Ascending aorta (tissue), 2 donors: ENCODE data around the gene HYAL2. TPM values are rescaled to one million over a fixed set of nuclear protein-coding genes. Genes with fewer than 3 reads are reported as not detected.
A peak's percentile ranks its signal among the peaks of the same experiment; 100 is the strongest.

Experiments
- DNase-seq, 2 donors: peaks; one replicate each; pipeline ENCODE4 v3.0.0-alpha.2; 2019; ENCODE audit warnings: low spot score in 2 of 2
- H3K27ac ChIP-seq, 2 donors: fragments of 200-600 bp; sonication (generic); one replicate each; pipeline ENCODE4 v1.5.1; 2016 to 2017; ENCODE audit warnings: mild to moderate bottlenecking in 1 of 2
- H3K27me3 ChIP-seq: fragments of 200-600 bp; sonication (generic); one replicate; pipeline ENCODE4 v1.5.1; 2017
- H3K36me3 ChIP-seq, 2 donors: fragments of 200-600 bp; sonication (generic); one replicate each; pipeline ENCODE4 v1.5.1; 2016
- H3K4me1 ChIP-seq, 2 donors: fragments of 200-600 bp; sonication (generic); one replicate each; pipeline ENCODE4 v1.5.1; 2016 to 2017; ENCODE audit warnings: mild to moderate bottlenecking in 1 of 2
- H3K4me3 ChIP-seq, 2 donors: fragments of 200-600 bp; sonication (generic); one replicate each; pipeline ENCODE4 v1.5.1; 2016 to 2017; ENCODE audit warnings: mild to moderate bottlenecking in 1 of 2
- H3K9me3 ChIP-seq, 2 donors: fragments of 200-600 bp; sonication (generic); one replicate each; pipeline ENCODE4 v1.5.1; 2016
- intact Hi-C: fragments of 100-400 bp; cut with DNase I; formaldehyde crosslinking; loops from one replicate; pipeline ENCODE4 v1.15.1; 2023
- total RNA-seq: library from RNA; depleted of rRNA; stranded (reverse); fragments of >200 nt; gene quantifications from one replicate; pipeline ENCODE4 v1.1.0, GENCODE V29; 2016
- TF ChIP-seq, protein P1 (sequence below), 3 experiments: fragments of 200-600 bp in 2 of 3; fragments of 450-650 bp in 1 of 3; sonication (generic) in 2 of 3; IDR thresholded peaks; one replicate each; pipeline ENCODE4 v1.5.1; 2016 to 2019; ENCODE audit warnings: antibody characterized with exemption in 3 of 3, mild to moderate bottlenecking in 1 of 3, moderate library complexity in 1 of 3

Gene HYAL2
- total RNA-seq, 1 donor from 2014 or later: 449 TPM

DNA sequence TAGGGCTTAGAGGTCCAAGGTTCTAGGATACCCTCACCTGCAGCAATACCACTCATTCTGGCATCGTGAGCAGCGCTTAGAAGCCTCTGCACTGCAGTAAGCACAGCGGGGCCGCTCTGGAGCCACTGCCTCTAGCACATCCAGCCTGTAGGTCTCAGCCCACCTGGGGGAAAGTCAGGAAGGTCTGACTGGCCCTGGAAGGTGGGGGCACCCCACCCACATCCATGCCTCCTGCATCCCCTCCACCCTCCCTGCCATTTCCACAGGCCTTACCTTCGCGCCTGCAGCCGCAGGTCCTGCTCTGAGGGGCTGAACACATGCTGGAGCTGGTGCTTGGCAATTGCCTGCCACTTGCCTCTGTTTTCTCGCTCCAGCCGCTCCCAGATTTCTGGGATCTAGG, 19.0 kb upstream of the HYAL2 start:
- Histone ChIP-seq H3K27ac (peak overlapping the region; percentile 99), H3K4me3 (peak overlapping the region in 1 of 2 donors; percentile 96)
- intact Hi-C loops: no loop called here

DNA sequence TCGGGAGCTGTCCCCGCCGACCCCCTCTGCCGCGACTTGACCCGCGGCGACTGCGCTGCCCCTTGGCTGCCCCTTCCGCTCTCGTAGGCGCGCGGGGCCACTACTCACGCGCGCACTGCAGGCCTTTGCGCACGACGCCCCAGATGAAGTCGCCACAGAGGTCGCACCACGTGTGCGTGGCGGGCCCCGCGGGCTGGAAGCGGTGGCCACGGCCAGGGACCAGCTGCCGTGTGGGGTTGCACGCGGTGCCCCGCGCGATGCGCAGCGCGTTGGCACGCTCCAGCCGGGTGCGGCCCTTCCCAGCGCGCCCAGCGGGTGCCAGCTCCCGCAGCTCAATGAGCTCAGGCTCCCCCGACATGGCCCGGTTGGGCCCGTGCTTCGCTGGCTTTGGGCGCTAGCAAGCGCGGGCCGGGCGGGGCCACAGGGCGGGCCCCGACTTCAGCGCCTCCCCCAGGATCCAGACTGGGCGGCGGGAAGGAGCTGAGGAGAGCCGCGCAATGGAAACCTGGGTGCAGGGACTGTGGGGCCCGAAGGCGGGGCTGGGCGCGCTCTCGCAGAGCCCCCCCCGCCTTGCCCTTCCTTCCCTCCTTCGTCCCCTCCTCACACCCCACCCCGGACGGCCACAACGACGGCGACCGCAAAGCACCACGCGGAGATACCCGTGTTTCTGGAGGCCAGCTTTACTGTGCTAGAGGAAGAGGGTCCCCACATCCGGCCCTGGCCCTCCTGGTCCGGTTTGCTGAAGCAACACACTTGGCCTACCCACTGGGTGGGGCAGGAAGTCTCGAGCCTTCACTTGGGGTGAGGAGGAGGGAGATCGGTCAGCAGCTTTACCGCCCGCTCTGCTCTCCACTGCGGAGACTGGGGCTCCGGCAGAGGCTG, 18.1 kb upstream of the HYAL2 start, which contains the start of gene RASSF1:
Gene RASSF1 (minus strand): TSS at position 389 of the 882 bp plus-strand sequence. CDS start 31 bp downstream, at position 358.
- H3K9me3 ChIP-seq: no peaks in the 10 kb centered on the region
- peak; percentile 58 to 86 for DNase-seq
- peak within 1 kb of the TSS; percentile 99 for H3K27ac ChIP-seq
- H3K27me3 ChIP-seq: no peaks in the 10 kb centered on the region
- H3K4me1 ChIP-seq: peaks cover 20 to 52% of the 10 kb centered on the region in 2 donors
- H3K36me3 ChIP-seq: no peaks in the 10 kb centered on the region
- intact Hi-C loops: no loop called here
- TF ChIP-seq, protein P1, sequence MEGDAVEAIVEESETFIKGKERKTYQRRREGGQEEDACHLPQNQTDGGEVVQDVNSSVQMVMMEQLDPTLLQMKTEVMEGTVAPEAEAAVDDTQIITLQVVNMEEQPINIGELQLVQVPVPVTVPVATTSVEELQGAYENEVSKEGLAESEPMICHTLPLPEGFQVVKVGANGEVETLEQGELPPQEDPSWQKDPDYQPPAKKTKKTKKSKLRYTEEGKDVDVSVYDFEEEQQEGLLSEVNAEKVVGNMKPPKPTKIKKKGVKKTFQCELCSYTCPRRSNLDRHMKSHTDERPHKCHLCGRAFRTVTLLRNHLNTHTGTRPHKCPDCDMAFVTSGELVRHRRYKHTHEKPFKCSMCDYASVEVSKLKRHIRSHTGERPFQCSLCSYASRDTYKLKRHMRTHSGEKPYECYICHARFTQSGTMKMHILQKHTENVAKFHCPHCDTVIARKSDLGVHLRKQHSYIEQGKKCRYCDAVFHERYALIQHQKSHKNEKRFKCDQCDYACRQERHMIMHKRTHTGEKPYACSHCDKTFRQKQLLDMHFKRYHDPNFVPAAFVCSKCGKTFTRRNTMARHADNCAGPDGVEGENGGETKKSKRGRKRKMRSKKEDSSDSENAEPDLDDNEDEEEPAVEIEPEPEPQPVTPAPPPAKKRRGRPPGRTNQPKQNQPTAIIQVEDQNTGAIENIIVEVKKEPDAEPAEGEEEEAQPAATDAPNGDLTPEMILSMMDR (IDR thresholded peaks at IDR 0.05): no peak
- peak within 1 kb of the TSS; percentile 68 to 96 for H3K4me3 ChIP-seq

More for the DNA sequence above, 19.0 kb upstream of the HYAL2 start:
- DNase-seq: no peak
- H3K4me1 ChIP-seq: peaks cover 21 to 45% of the 10 kb centered on the region in 2 donors
- H3K36me3 ChIP-seq: no peaks in the 10 kb centered on the region
- TF ChIP-seq, protein P1 (IDR thresholded peaks at IDR 0.05): no peak
- H3K9me3 ChIP-seq: no peaks in the 10 kb centered on the region
- no peaks in the 10 kb centered on the region for H3K27me3 ChIP-seq

DNA sequence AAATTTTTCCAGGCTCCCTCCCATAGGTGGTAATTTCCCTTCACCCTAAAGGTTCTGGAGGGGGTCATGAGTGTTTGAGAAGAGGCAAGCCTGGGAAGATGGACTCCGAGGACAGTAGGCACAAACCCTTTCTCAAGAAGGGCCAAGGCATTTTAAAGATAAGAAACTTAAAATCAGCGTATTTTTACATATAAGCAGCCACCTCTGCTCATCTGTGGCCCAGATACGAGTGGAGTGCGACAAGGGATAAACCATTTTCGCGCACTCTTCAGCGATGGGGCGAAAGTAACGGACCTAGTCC, 17.6 kb upstream of the HYAL2 start:
- Histone ChIP-seq H3K27me3 (no peaks in the 10 kb centered on the region), H3K9me3 (no peaks in the 10 kb centered on the region), H3K36me3 (no peaks in the 10 kb centered on the region), H3K4me1 (peaks cover 18 to 52% of the 10 kb centered on the region in 2 donors), H3K27ac (peak overlapping the region; percentile 99), H3K4me3 (peak overlapping the region; percentile 68 to 96)
- intact Hi-C loops: no loop called here
- TF ChIP-seq, protein P1 (IDR thresholded peaks at IDR 0.05): no peak
- DNase-seq: no peak

DNA sequence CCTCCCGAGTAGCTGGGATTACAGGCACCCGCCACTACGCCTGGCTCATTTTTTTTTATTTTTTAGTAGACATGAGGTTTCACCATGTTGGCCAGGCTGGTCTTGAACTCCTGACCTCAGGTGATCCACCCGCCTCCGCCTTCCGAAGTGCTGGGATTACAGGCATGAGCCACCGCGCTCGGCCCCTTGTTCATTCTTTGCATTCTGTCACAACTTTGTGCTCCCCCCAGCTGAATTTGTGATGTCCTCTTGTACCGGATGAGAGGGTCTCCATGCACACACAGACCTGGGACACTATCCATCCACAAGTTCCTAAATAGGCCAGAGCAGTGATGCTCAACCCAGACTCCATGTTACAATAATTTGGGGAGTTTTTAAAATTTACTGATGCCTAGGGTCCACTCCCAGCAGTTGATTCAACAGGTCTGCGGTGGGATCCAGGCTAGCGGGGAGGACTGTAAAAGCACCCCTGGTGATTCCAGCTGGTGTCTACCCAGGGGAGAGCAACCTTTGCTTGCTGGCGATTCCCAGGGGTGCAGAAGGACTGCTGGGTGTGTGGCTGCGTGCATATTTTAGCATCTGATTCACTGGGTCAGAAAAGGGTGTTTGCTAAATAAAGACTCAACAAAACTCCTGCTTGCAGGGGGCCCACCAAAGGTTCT, 17.1 kb upstream of the HYAL2 start:
- intact Hi-C loops: no loop called here
- no peak for DNase-seq
- peak overlapping the region; percentile 99 for H3K27ac ChIP-seq
- peak overlapping the region; percentile 68 to 96 for H3K4me3 ChIP-seq
- no peaks in the 10 kb centered on the region for H3K27me3 ChIP-seq
- no peaks in the 10 kb centered on the region for H3K36me3 ChIP-seq
- peaks cover 20 to 56% of the 10 kb centered on the region in 2 donors for H3K4me1 ChIP-seq
- H3K9me3 ChIP-seq: no peaks in the 10 kb centered on the region
- TF ChIP-seq, protein P1 (IDR thresholded peaks at IDR 0.05): no peak

DNA sequence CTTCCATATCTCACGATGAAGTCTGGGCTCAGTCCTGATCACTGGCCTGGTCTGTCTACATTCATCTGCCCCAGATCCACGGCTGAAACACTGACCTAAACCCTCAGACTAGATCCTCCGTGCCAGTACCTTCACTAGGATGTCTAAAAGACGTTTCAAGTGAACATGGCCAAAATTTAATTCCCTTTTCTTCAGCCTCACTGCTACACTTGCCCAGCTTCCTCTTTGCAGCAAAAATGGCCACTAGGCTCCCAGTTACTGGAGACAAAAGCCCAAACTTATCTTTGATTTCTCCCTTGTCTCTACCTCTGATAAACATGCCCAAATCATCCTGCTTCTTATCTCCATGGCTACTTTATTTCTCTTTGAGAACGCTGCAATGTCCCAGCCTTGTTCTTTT, 16.4 kb upstream of the HYAL2 start:
- Histone ChIP-seq H3K27ac (peak overlapping the region; percentile 99), H3K4me3 (peak overlapping the region; percentile 14 to 96), H3K36me3 (no peaks in the 10 kb centered on the region), H3K27me3 (no peaks in the 10 kb centered on the region), H3K9me3 (no peaks in the 10 kb centered on the region), H3K4me1 (peaks cover 24 to 63% of the 10 kb centered on the region in 2 donors)
- TF ChIP-seq, protein P1 (IDR thresholded peaks at IDR 0.05): no peak
- intact Hi-C loops: no loop called here
- DNase-seq: no peak
